HG02571 (cell line): ENCODE data around the gene IL1RL2.

ENCODE experiments used
- ATAC-seq: cut with Tn5 transposase; IDR thresholded peaks from one replicate; pipeline ENCODE4 v1.9.1; 2021; ENCODE audit warnings: mild to moderate bottlenecking, moderate library complexity; ENCODE audit not compliant: unreplicated experiment

Gene IL1RL2

GRCh38 chr2:102186791-102187495 lies at the start of gene IL1RL2:
Gene IL1RL2, plus strand, starts transcription at chr2:102187023. Its CDS starts 845 bp downstream, at chr2:102187868.
- no peak for ATAC-seq

DNA sequence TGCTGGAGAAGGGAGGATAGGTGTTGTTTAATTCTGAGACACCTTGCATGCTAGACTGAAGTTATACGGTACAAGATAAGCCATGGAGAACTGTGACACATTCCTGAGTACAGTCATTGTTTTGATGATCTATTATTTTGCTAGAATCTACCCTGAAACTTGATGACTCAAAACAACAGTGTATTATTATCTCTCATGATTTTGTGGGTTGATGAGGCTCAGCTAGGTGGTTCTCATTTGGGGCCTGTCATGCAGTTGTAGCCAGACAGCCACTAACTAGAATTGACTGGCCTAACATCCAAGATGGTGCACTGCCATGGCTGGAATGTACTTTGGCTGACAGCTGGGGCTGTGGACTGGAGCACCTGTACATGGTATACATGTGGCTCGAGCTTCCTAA lies 49.7 kb upstream of the IL1RL2 start:
- ATAC-seq: no peak

- ATAC-seq: no peak
Measured at GRCh38 chr2:102138331-102138730, 48.5 kb upstream of the IL1RL2 start.

DNA sequence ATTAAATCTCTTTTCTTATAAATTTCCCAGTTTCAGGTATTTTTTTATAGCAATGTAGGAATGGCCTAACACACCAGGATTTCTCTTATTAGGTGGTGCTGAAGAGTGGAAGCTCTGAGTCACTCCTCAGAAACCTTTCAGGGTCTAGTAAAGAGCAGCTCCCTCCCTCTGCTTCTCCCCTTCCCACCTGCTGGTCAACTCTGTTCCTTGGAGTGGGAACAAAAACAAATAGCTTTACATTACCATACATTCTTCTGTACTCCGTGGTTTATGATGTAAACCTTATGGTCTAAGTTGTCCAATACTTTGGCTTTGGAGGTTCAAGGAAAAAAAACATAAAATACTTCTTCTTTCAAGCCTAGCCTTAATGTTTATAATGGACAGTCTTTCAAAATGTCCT lies 47.0 kb upstream of the IL1RL2 start:
- no peak for ATAC-seq

DNA sequence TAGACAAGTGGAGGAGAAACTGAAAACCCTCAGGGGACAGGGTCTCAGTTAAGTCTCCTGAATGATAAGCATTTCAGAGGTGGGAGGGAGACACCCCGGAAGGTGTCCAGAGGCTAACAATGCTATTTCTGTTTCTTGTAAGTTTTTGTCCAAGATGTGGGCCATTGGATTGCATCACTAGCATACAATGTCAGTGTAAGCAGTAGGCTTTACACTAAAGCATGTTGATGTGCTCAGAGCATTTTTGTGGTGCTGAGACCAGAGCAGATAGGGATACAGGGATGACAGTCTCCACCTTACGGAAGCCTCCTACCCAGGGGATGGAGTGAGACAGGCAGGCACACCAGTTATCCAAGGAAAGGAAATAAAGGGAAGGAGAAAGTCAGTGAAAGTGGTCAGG lies 46.4 kb upstream of the IL1RL2 start:
- no peak for ATAC-seq

GRCh38 chr2:102141011-102141943 lies 45.5 kb upstream of the IL1RL2 start:
- no peak for ATAC-seq

DNA sequence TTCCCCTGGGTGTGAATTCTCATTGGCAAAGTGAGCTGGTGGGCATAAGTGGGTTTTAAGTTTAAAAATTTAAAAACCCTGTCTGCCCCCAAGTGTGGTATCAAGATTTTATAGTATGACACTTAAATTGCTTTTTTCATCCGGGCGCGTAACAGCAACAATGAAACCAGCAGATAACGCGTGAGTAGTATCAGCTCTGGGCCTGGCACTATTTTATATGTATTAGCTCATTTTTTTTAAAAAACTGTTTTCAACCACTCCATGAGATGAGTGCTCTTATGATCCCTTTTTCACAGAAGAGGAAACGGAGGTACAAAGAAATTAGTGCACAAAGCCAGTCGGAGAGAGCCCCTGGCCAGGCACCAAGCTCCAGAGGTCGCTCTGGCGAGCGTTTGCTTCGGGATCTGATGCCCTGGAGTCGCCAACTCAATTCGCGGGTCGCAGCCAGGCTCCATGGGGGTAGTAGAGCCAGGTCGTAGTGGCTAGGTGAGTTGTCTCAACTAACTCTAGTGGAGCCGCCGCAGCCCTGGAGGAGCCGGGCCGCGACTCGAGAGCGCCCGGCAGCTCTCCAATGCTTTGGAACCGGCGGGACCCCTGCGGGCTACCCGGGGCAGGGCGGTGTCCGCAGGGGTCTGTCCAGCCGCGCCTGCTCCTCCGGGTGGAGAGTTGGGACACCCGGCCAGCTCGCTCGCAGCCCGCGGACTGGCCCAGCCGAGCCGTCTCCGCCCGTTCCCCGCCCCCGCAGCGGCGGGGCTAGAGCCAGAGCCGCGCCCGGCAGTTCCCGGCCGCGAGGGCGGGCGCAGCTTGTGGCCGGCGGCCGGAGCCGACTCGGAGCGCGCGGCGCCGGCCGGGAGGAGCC lies 44.6 kb upstream of the IL1RL2 start, which contains the start of gene IL1R1:
Gene IL1R1 (plus strand): TSS at position 777 of the 859 bp plus-strand sequence. CDS start 14,979 bp downstream, outside the sequence.
- ATAC-seq: no peak

DNA sequence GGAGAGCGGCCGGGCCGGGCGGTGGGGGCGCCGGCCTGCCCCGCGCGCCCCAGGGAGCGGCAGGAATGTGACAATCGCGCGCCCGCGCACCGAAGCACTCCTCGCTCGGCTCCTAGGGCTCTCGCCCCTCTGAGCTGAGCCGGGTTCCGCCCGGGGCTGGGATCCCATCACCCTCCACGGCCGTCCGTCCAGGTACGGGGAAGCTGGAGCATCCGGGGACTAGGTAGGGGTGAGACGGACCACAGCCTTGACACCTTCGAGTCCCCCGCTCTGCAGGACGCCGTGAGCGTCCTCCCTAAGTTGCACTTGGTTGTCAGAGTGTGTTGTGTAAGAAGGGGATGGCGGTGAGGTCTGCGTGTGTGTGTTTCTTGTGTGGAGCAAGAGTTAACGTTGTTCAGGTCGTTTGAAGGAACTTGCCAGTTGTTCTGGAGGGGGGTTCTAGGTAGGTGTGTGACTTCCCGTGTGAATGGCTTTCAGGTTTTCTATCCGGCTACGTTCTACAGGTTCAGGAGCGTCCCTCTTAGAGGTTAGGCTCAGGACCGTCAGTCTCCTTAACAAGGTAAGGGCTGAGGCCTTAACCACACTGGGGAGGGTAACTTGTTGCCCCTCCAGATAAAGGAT lies 43.9 kb upstream of the IL1RL2 start:
- ATAC-seq: no peak

DNA sequence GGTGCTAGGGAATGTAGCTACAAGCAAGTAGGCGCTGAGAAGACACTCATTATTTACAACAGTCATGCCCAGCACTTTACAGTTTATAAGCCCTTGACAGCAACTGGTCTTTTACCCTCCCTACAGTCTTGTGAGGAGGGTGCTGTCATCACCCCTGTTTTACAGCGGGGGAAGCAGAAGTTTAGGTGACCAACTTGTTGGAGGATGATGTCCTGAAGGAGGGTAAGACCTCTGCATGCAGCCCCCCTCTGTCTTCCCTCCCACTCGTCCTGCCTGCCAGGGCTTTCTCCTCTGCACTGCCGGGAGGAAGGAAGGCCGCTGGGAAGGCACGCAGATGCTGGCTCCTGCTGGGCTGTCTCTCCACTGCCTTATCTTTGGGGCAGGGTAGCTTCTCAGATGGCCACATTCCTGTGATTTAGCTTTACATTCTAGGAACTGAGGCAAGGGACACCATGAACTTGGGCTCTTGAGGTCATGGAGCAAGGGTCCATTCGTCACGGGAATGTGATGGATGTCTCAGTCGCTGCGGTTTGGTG lies 43.3 kb upstream of the IL1RL2 start:
- ATAC-seq: no peak

DNA sequence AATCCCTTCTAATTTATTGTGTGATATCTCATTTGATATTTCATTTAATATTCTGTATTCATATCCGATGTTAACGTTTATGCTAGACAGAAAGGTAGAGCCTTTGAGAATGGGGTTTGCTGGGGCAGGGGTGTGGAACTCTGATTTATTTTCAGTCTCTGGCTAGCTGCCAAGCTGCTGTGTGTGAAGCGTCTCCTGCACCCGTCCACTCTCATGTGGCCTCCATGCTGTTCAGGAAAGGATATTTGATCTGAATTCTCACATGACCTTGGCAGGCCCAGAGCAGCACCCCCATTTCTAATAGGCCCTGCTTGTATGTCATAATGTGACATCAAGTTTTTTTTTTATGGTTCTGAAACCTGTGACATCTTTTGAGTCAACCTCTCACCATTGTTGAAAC lies 42.7 kb upstream of the IL1RL2 start:
- ATAC-seq: no peak

DNA sequence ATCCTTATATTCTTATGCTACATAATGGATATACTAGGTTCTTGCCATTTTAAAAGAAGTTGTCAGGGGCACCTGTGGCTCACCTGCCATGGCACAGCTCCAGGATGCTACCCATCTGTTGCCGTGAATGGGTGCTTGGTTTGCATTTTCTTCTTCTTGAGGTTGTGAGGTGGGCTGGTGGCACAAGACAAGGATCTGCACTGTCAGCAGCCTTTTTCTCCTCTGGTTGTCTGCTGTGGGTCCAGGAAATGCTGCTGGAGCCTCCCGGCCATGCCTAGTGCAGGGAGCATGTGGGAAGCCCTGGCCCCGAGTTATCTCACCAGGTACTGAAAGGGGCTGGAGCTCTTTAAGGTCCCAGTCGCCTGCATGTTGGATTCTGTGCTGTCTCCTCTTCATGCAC lies 41.7 kb upstream of the IL1RL2 start:
- no peak for ATAC-seq

DNA sequence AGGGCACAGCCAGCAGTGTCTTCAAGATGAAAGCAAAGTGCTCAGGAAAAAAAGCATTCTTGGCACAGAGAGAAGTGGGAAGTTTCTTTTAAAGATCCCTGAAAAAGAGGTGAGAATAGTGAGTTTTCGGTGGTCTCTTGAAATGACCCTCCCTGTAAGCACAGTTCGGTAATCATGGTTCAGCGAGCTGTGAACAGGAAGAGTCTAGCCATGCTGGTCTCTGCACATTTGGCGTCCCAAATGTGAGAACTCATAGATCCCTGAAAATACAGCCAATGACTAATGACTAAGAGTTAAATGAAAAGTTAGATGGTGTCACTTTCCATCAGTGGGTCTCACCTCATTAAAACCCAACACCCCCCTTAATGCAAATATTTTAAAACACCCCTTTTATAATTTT lies 40.9 kb upstream of the IL1RL2 start:
- no peak for ATAC-seq

- no peak for ATAC-seq
Measured at GRCh38 chr2:102147935-102148334, 38.9 kb upstream of the IL1RL2 start.

DNA sequence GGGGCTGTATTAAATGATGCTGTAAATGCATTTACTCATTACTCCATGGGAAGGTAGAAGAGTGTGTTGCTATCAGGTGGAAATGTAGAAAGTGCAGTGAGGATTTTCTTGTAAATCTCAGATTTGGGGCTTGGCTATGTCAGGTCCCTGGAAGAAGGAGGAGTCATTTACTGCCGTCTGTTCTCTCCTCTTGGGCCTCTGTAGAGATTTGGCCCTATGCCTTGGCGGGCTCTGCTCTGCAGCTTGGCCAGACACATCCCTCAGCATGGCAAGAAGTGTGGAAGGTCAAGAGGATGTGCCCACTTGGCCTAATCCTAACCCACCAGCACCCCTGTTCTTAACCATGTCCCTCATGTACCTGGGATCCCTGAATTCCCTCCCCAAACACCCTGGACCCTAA lies 37.6 kb upstream of the IL1RL2 start:
- ATAC-seq: no peak

DNA sequence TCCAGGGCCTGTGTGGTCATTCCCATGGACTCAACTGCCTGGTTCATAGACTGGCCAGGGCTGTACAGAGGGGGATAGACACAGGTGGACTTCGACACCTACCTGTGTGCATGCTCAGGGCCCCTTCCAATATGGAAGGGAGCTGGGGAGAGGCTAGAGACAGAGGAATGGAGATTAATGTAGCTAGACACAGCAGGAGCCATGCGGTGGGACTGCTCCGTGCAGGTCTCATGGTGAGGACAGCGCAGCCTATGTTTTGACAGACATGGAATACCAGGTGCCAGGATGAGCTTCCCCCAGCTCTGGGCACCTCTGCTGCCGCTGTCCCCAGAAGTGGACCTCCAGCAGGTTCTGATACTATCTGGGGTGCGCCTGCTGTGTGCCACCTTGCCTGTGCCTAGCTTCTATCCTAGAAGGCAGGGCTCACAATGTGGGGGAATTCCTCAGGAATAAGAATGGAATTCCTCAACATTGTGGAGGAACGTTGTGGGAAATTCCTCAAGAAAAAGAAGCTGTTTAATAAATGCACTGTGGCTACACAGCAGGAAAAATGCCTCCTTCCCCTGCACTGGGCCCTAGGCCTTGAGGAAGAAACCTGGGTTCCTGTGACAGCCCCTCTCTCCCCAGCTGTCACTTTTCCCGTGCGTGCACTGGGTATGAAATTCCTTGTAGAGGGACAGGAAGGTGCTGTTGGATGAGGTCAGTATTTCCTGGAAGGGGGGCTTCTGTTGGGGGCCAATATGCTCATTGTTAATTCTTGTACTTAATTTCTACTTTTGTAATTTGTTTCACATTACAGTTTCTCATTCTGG lies 37.0 kb upstream of the IL1RL2 start:
- ATAC-seq: no peak

DNA sequence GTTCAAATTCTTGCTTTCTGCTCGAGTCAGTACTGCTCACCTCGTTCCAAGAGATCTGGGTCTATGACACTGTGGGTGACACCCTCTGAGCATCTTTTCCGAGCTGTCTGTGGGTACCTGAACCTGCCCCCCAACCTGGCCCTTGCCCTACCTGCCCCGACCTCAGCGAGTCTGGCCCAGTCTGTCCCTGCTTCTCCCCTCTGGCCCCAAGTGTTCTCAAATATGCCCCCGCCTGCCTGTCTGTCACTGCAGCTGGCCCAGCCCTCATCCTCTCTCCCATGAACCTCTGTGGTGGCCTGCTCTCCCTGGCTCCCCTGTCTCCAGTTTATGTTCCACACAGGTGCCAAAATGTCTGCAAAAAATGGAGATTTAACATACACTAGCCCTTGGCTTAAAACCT lies 32.5 kb upstream of the IL1RL2 start:
- no peak for ATAC-seq

DNA sequence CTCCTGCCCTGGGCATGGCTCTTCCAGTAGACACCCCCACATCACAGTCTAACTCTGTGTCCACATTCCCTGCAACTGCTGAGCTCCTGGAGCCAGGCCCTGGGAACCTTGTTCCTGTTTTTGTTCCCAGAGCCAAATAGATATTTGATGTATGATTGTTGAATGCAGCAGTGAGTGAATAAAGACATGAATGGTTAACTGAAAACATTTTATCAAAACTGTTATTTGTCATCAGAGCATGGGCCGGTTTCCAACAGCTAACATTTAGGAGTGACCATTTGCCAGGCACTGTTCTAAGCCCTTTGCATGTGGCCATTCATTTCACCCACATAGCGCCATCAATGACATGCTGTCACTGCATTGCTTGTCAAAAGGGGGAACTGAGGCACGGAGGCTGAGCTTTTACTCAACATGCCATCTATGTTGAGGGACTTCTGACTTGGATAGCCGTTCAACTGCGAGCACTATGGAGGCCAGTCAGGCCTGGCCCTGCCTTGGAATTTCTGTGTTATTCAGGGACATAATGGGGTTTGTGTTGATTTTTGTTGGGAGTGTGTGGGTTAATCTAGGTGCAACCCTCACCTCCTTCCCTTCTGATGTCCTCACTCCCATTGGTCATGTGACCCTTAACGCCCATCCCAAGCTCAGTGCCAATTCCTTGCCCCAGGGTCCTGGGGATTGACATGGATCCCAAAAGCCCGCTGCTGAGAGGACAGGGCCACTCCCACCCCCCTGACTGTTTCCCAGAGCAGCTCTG lies 31.7 kb upstream of the IL1RL2 start:
- ATAC-seq: no peak

- ATAC-seq: no peak
Measured at GRCh38 chr2:102155703-102156515, 30.9 kb upstream of the IL1RL2 start.
